VCaP (cell line): ENCODE measurements around the gene MPZL3.

Experiments
- H3K27ac ChIP-seq: fragments of 450-650 bp; 2 replicates; pipeline ENCODE4 v1.5.1; 2017
- CTCF ChIP-seq: fragments of 450-650 bp; conservative IDR thresholded peaks from 2 replicates; pipeline ENCODE4 v1.5.1; 2017; ENCODE audit warnings: mild to moderate bottlenecking, moderate library complexity

MPZL3 gene

GRCh38 chr11:118230088-118230487, 22.1 kb downstream of the MPZL3 start:
- TF ChIP-seq CTCF = no peak
- H3K27ac ChIP-seq = no peak overlapping the region

- H3K27ac ChIP-seq = no peak overlapping the region
- TF ChIP-seq CTCF = no peak
Measured at GRCh38 chr11:118229274-118229847, 22.8 kb downstream of the MPZL3 start.

GRCh38 chr11:118227865-118228785, 24.0 kb downstream of the MPZL3 start:
- H3K27ac ChIP-seq = no peak overlapping the region
- no peak for TF ChIP-seq CTCF

- H3K27ac ChIP-seq = no peak overlapping the region
- no peak for TF ChIP-seq CTCF
Measured at GRCh38 chr11:118226781-118227180, 25.4 kb downstream of the MPZL3 start.

GRCh38 chr11:118226296-118226695, 25.9 kb downstream of the MPZL3 start:
- TF ChIP-seq CTCF = no peak
- H3K27ac ChIP-seq = no peak overlapping the region

- no peak within 1 kb of the TSS for H3K27ac ChIP-seq
- TF ChIP-seq CTCF = no peak
Measured at GRCh38 chr11:118224511-118225188, 27.5 kb downstream of the MPZL3 start, which contains the start of gene JAML. Gene JAML, minus strand, starts transcription at chr11:118225011. Its CDS starts 10,145 bp downstream, at chr11:118214866.

- no peak for TF ChIP-seq CTCF
- H3K27ac ChIP-seq = no peak overlapping the region
Measured at GRCh38 chr11:118223992-118224391, 28.2 kb downstream of the MPZL3 start.
